HCT116 (cell line): ENCODE measurements around the gene PCDH9.
"Not testable (repeated sequence)": the region's sequence is repeated elsewhere in the genome, so short reads cannot be mapped to it uniquely, and the experiment has no call there.

Experiments
- CEBPB ChIP-seq: IDR thresholded peaks from 2 replicates; pipeline ENCODE4 v1.6.1; 2012; ENCODE audit warnings: low read depth
- CTCF ChIP-seq, 3 experiments: fragments of 200-600 bp in 1 of 3; sonication (generic) in 1 of 3; IDR thresholded peaks in 2 of 3; conservative IDR thresholded peaks in 1 of 3; 2 replicates each; pipeline ENCODE4 v1.5.1; 2012 to 2017; ENCODE audit warnings: low read depth in 2 of 3, low read length in 2 of 3, antibody characterized with exemption in 1 of 3, borderline replicate concordance in 1 of 3, control low read depth in 1 of 3, mild to moderate bottlenecking in 1 of 3, mixed read lengths in 1 of 3, mixed run types in 1 of 3, moderate library complexity in 1 of 3; ENCODE audit not compliant: insufficient read depth in 1 of 3
- EZH2 ChIP-seq: fragments of 200-600 bp; sonication (generic); IDR thresholded peaks from 2 replicates; pipeline ENCODE4 v1.6.1; 2017; ENCODE audit warnings: antibody characterized with exemption, mixed run types
- EZH2phosphoT487 ChIP-seq: fragments of 200-600 bp; IDR thresholded peaks from 2 replicates; pipeline ENCODE4 v1.6.1; 2018; ENCODE audit warnings: antibody characterized with exemption, borderline replicate concordance
- MAX ChIP-seq: IDR thresholded peaks from 2 replicates; pipeline ENCODE4 v1.6.1; 2012
- POLR2A ChIP-seq: IDR thresholded peaks from 2 replicates; pipeline ENCODE4 v1.7.0; 2011; ENCODE audit warnings: borderline replicate concordance; ENCODE audit not compliant: insufficient read depth, insufficient read length; ENCODE audit errors: extremely low read depth
- POLR2AphosphoS5 ChIP-seq: IDR thresholded peaks from 2 replicates; pipeline ENCODE4 v1.6.1; 2011; ENCODE audit warnings: mild to moderate bottlenecking, low read depth, low read length, moderate library complexity
- REST ChIP-seq: IDR thresholded peaks from 2 replicates; pipeline ENCODE4 v1.6.1; 2012; ENCODE audit warnings: low read depth
- SIN3A ChIP-seq: IDR thresholded peaks from 2 replicates; pipeline ENCODE4 v1.6.1; 2012; ENCODE audit warnings: low read depth
- YY1 ChIP-seq: IDR thresholded peaks from 2 replicates; pipeline ENCODE4 v1.6.1; 2011; ENCODE audit warnings: low read length, low read depth, moderate library complexity, mild to moderate bottlenecking; ENCODE audit not compliant: insufficient replicate concordance; ENCODE audit errors: extremely low read depth

GRCh38 chr13:66881170-66881569, 349.0 kb downstream of the PCDH9 start:
- TF ChIP-seq REST; EZH2; MAX; SIN3A; CTCF (IDR thresholded peaks at IDR 0.05 in 2 of 3, conservative IDR thresholded peaks at IDR 0.05 in 1 of 3; ENCODE audit: borderline replicate concordance in 1 of 3, insufficient read depth in 1 of 3, low read depth in 2 of 3, low read length in 2 of 3); CEBPB; YY1; POLR2AphosphoS5; POLR2A; EZH2phosphoT487: not testable (repeated sequence)
